Left colon (tissue), 2 donors: Measurements from ENCODE around the gene EGLN2. TPM values are rescaled to one million over a fixed set of nuclear protein-coding genes. Genes with fewer than 3 reads are reported as not detected.
A peak's percentile ranks its signal among the peaks of the same experiment; 100 is the strongest.
"Not testable (repeated sequence)": the region's sequence is repeated elsewhere in the genome, so short reads cannot be mapped to it uniquely, and the experiment has no call there.

Experiments
- ATAC-seq: fragments of 200-7000 bp; cut with Tn5 transposase; one replicate; pipeline ENCODE4 v1.9.1; 2020; ENCODE audit warnings: mild to moderate bottlenecking, moderate library complexity
- DNase-seq, 2 donors: peaks; one replicate each; pipeline ENCODE4 v3.0.0-alpha.2; 2020
- intact Hi-C, 2 donors: fragments of 100-400 bp; cut with DNase I in 1 of 2; cut with micrococcal nuclease in 1 of 2; formaldehyde crosslinking; loops; one replicate each; pipeline versions ENCODE4 v1.11.2 to v1.14.0; 2022; cut with DNase I, micrococcal nuclease
- total RNA-seq, 2 donors: library from RNA; stranded (reverse); fragmentation: NEBNext Ultra II Directional; extraction: Animal tissue kit (Norgen Biotek cat#: 25700); gene quantifications; one replicate each; pipeline ENCODE4 v1.2.1, GENCODE V29; 2021
- donor health status: DM: no; HTN: no; CAD: no.
- donor health status: DM: yes; HTN: yes; CAD: no.

EGLN2 gene
- total RNA-seq, 2 donors from 2014 or later: 95.3 to 96.9 TPM

DNA sequence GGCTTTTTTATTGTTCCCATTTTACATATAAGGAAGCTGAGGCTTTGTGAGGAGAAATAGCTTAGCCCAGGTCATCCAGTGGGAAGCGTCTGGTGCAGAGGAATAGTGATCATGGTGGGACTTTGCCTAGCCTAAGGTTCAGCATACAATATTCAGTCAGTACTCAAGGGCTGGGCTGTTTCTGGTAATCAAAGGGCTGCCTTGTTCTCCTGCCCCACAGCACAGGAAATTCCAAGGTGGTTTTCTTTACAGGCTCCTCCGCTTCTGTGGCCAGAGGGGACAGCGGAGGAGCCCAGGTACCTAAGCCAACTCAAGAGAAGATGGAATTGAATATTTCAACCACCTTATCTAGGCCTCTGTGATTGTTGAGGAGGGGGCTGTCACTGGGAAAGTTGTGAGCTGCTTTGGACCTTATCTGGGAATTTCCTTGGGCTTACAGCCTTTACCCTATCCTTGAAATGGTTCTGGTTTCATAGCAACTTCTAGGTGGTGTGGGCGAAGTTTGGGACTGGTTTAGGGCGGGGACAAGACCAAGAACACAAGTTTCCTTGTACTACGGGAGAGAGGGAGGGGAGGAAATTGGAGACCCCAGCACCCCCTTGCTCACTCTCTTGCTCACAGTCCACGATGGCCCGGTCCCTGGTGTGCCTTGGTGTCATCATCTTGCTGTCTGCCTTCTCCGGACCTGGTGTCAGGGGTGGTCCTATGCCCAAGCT is 23.9 kb upstream of the EGLN2 start, which contains the start of gene MIA:
Gene MIA, plus strand, starts transcription at position 606 of the 716 bp plus-strand sequence. Its CDS starts 22 bp downstream, at position 628.
- ATAC-seq: no peak
- intact Hi-C loops: no loop called here
- no peak for DNase-seq

DNA sequence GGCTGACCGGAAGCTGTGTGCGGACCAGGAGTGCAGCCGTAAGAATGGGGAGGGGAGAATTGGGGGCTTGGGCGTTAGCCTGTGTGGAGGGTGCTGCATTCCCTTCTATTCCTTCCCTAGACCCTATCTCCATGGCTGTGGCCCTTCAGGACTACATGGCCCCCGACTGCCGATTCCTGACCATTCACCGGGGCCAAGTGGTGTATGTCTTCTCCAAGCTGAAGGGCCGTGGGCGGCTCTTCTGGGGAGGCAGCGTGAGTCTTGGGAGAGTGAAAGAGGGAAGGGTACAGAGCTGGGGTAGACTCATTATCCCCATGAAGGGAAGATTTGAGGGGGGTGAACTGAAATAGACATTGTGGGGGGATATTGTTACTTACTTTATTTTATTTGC is 23.4 kb upstream of the EGLN2 start:
- ATAC-seq (no peak), DNase-seq (no peak)
- intact Hi-C loops: no loop called here

DNA sequence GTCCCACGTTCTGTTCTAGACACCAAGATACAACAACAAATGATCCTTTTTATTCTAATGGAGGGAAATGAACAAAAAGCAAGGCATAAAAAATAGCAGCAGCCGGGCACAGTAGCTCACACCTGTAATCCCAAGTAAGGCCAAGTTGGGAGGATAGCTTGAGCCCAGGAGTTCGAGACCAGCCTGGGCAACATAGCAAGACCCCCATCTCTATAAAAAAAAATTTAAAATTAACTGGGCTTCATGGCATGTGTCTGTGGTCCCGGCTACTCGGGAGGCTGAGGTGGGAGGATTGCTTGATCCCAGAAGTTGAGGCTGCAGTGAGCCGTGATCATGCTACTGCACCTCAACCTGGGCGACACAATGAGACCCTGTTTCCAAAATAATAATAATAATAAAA is 22.6 kb upstream of the EGLN2 start:
- DNase-seq: no peak
- no peak for ATAC-seq
- intact Hi-C loops: no loop called here

DNA sequence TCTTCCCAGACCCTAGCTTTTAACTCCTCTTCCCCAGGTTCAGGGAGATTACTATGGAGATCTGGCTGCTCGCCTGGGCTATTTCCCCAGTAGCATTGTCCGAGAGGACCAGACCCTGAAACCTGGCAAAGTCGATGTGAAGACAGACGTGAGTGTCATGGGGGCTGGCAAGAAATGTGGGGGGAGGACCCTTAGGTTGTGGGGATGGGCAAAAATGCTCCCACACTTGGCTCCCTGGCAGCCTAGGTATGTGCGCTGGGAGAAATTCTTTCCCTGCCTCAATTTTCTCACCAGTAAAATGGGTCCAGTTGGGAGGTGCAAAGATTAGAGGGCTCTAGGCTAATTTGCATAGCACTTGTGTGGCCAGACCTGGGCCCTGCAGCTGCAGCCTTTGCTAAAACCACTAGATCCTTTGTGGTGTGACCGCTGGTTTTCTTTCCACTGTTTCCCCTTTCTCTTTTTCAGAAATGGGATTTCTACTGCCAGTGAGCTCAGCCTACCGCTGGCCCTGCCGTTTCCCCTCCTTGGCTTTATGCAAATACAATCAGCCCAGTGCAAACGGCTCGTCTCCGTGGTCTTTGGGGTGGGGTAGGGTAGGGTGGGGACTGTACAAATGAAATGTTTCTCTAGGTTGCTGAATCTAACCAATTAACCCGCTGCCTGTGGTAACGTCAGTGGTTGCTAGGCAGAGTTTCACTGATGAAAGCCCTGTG is 21.9 kb upstream of the EGLN2 start:
- intact Hi-C loops: no loop called here
- DNase-seq (peak; percentile 90 to 92), ATAC-seq (peak; percentile 77)

DNA sequence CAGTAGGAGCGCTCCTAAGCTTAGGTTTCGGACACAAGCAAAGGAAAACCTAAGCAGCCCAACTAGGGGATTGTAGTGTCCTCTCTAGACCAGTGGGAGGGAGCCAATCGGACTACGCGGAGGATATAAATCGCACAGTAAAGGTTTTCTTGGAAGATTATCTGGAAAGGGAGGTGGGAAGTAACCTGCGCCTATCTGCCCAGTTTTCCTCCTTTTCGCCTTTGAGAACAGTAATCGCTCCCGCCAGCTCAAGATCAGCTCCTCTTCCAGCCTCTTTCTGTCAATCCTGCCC is 21.4 kb upstream of the EGLN2 start:
- DNase-seq (no peak), ATAC-seq (no peak)
- intact Hi-C loops: no loop called here

GRCh38 chr19:40777937-40778705 is 20.9 kb upstream of the EGLN2 start, which contains the start of gene RAB4B:
Gene RAB4B, plus strand, starts transcription at chr19:40778247. Its CDS starts 129 bp downstream, at chr19:40778376.
- intact Hi-C loops: no loop called here
- DNase-seq (peak; percentile 100), ATAC-seq (peak; percentile 86)

- no peak for ATAC-seq
- intact Hi-C loops: no loop called here
- DNase-seq: no peak
Measured at GRCh38 chr19:40778706-40779284, 20.2 kb upstream of the EGLN2 start.

DNA sequence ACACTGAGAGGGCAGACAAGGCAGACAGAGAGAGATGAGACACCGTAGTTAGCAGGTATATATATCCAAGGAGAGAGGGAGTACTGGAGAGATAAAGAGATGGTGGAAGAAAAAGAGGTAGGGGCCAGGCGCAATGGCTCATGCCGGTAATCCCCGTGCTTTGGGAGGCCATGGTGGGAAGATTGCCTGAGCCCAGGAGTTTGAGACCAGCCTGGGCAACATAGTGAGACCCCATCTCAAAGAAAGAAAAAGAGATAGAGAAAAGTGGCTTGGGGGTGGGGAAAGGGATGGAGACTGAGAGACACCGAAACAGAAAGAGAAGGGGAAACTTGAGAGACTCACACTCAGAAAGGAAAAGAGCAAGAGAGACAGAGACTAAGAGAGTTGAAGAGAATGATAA is 18.4 kb upstream of the EGLN2 start:
- intact Hi-C loops: no loop called here
- no peak for DNase-seq

DNA sequence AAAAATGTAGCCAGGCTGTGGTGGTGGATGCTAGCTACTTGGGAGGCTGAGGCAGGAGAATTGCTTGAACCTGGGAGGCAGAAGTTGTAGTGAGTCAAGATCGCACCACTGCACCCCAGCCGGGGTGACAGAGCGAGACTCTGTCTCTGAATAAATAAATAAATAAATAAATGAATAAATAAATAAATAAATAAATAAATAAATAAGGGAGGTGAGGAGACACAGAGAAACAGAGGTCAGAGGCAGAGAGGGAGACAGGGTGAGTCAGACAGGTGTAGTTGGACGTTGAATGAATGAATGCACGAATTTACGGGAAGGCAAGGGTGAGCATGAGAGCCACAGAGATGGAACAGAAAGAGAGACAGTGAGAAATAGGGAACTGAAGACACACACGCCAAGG is 17.9 kb upstream of the EGLN2 start:
- ATAC-seq (no peak), DNase-seq (no peak)
- intact Hi-C loops: no loop called here

More for the DNA sequence above, 18.4 kb upstream of the EGLN2 start:
- ATAC-seq: no peak

- DNase-seq (no peak), ATAC-seq (no peak)
- intact Hi-C loops: no loop called here
Measured at GRCh38 chr19:40783711-40784110, 15.3 kb upstream of the EGLN2 start.

- ATAC-seq, DNase-seq, intact Hi-C loops: not testable (repeated sequence)
Measured at GRCh38 chr19:40784146-40784545, 14.8 kb upstream of the EGLN2 start.

DNA sequence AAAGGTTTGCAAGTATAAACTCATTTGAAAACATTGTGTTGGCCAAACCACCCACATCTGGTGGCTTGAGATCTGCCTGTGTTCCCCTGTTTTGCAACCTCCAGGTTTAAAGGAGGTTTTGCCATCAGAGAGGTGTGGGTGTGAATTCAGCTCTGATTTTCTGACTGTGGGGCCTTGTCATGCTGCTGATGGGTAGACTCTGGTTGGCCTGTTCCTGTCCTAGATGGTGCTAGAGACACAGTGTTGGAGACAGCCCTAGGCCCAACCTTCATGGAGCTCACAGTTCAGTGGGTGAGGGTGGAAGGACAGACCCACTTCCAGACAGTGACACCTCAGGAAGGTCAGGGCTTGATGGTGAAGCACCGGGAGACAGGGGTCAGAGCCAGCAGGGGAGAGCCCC is 13.5 kb upstream of the EGLN2 start:
- DNase-seq: no peak
- no peak for ATAC-seq
- intact Hi-C loops: no loop called here

GRCh38 chr19:40786060-40787037 is 12.6 kb upstream of the EGLN2 start:
- no peak for ATAC-seq
- intact Hi-C loops: no loop called here
- no peak for DNase-seq

- intact Hi-C loops: no loop called here
- DNase-seq (no peak), ATAC-seq (no peak)
Measured at GRCh38 chr19:40791349-40791748, 7.6 kb upstream of the EGLN2 start.

- intact Hi-C loops: no loop called here
- DNase-seq: no peak
Measured at GRCh38 chr19:40791996-40792395, 7.0 kb upstream of the EGLN2 start.

DNA sequence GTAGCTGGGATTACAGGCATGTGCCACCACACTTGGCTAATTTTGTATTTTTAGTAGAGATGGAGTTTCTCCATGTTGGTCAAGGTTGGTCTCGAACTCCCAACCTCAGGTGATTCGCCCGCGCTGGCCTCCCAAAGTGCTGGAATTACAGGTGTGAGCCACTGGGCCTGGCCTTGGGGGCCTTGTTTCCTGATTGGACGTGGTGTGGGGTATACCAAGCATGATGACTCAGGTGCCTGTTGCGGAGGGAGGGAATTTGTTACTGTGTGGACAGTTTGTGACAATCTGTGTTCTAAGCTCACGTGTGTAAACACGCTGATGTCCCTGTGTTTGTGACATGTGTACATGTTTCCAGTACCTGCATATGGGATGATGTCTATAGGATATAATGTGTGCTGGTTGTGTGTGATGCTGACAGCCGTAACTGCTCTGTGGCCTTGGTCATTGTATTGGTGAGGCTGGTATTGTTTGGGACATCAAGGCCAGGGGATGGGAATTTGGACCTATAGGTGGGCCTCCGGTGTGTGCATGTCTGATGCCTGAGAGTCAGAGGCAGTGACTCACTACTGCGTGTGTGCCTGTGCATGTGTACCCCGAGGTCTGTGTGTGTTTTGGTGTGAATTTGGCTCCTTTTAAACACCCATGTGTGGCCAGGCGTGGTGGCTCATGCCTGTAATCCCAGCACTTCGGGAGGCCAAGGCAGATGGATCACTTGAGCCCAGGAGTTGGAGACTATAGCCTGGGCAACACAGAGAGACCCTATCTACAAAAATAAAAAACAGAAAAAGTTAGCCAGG is 1.6 kb upstream of the EGLN2 start:
- ATAC-seq (no peak), DNase-seq (no peak)
- intact Hi-C loops: no loop called here

More at GRCh38 chr19:40791996-40792395, 7.0 kb upstream of the EGLN2 start:
- peak; percentile 65 for ATAC-seq

- intact Hi-C loops: no loop called here
- ATAC-seq: peak; percentile 67
- peak; percentile 84 to 90 for DNase-seq
Measured at GRCh38 chr19:40797963-40798682, 868 bp upstream of the EGLN2 start.
